Cardiac septum (tissue), 1 donor: ENCODE data around the gene BBS9. TPM values are rescaled to one million over a fixed set of nuclear protein-coding genes. Genes with fewer than 3 reads are reported as not detected.
"Not testable (repeated sequence)": the region's sequence is repeated elsewhere in the genome, so short reads cannot be mapped to it uniquely, and the experiment has no call there.

Source experiments
- DNase-seq: peaks from one replicate; pipeline ENCODE4 v3.0.0-alpha.2; 2020; ENCODE audit warnings: low spot score
- intact Hi-C: fragments of 100-400 bp; cut with DNase I; formaldehyde crosslinking; loops from one replicate; pipeline ENCODE4 v1.14.0; 2022
- total RNA-seq: library from RNA; stranded (reverse); fragmentation: NEBNext Ultra II Directional; extraction: Animal tissue kit (Norgen Biotek cat#: 25700); gene quantifications from one replicate; pipeline ENCODE4 v1.2.1, GENCODE V29; 2021
- donor health status: DM: no; HTN: no; CAD: no.

Gene BBS9
- total RNA-seq, 1 donor from 2014 or later = 8.7 TPM

DNA sequence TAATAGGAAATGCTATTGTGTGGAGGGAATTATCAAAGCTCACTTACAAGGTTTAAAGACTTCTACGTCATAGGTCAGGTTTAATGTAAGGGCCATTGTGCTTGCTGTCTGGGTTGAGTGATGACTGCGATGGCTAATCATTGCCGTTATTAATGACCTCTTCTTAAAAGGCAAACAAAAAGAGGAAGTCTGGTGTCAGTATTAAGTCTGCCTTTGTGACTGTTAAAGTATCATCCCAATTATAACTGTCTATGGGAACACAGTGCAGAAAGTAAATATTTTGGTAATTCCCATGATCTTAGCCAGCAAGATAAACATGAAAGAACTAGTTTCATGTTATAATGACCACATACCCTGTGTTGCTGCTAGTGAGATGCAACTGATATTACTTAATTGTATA, 382.4 kb downstream of the BBS9 start:
- no peak for DNase-seq
- intact Hi-C loops = no loop called here

DNA sequence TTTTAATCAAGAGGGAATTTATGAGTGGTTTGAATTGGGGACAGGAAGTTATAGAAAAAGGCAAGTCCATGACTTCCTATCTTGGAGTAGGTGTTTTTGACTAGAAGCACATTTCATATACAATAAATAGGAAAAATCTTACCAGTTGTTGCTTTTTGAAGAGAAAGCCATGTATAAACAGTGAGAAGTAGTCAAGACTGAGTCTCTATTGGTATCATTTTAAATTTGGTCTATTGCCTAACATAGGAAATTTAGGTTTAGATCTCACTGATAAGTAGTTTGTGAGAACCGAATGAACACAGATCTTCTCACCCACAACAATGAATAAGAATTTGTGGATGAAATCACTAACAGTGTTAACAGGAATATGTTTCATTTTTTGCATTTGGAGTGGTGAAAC, 387.2 kb downstream of the BBS9 start:
- DNase-seq = no peak
- intact Hi-C loops = no loop called here

DNA sequence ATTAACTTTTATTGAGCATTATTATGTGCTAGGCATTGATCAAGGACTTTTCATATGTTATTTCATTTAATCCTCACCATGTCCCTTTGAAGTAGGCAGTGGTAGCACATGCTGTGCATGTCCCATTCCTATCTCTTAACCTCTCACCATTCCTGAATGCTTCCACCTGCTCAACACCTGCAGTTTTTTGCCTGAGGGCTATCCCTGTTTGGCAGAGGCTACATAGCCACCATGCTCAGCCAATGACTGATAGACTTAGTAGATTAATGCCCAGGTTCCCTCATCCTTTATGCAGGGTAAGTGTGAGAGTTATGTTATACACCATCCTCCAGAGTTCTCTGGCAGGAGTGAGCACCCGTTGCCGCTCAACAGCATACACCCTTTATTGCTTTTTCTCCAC, 387.8 kb downstream of the BBS9 start:
- intact Hi-C loops = no loop called here

DNA sequence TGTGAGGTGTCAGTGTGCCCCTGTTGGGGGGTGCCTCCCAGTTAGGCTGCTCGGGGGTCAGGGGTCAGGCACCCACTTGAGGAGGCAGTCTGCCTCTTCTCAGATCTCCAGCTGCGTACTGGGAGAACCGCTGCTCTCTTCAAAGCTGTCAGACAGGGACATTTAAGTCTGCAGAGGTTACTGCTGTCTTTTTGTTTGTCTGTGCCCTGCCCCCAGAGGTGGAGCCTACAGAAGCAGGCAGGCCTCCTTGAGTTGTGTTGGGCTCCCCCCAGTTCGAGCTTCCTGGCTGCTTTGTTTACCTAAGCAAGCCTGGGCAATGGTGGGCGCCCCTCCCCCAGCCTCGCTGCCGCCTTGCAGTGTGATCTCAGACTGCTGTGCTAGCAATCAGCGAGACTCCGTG, 397.6 kb downstream of the BBS9 start:
- DNase-seq, intact Hi-C loops: not testable (repeated sequence)

More for the DNA sequence above, 387.8 kb downstream of the BBS9 start:
- DNase-seq = no peak

DNA sequence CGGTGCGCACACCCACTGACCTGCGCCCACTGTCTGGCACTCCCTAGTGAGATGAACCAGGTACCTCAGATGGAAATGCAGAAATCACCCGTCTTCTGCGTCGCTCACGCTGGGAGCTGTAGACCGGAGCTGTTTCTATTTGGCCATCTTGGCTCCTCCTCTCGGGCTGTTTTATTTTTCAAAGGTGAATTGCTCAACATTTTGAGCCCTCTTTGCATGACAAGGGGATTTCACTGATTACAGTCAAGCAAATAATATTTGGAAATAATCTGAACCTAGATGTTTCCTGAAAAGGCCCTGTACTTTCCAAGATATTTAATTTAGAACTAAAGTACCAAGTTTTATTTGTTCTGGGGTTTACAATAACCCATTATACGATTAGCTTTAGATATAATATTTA, 398.2 kb downstream of the BBS9 start:
- intact Hi-C loops = not testable (repeated sequence)

DNA sequence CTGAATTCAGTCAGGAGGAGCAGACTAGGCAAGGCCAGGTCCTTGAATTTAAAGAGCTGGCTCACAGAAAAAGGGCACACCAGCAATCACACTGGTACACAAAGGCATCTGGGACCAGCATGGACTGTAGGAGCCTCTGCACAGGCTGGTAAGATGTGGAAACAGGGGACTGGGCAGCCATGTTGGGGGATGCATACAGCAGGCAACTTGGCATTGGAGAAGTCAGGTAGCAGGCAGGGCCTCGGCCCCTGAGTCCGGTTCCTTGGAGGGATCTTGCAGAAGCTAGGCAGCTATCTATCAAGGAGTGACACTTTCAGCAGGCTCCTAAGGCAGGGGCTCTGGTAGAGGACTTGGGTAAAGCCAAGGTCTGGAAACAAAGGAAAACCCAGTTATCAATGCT, 399.7 kb downstream of the BBS9 start:
- intact Hi-C loops = no loop called here
- no peak for DNase-seq

More for the DNA sequence above, 398.2 kb downstream of the BBS9 start:
- not testable (repeated sequence) for DNase-seq

DNA sequence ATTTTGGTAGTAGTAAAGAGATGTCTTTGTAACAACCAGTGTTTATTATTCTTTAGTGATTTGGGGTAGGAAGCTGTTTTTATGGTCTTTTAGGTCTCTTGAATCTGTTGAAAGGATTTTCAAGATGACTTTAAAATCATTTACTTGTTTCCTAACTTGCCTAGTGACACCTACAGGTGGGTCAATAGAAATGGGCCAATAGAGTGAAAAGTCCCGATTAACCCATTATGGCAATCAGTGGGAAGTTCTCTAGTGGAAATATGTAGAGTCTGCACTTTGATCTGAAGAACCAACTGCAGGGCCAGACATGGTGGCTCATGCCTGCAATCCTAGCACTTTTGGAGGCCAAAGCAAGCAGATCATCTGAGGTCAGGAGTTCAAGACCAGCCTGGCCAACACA, 401.3 kb downstream of the BBS9 start:
- no peak for DNase-seq
- intact Hi-C loops = no loop called here

DNA sequence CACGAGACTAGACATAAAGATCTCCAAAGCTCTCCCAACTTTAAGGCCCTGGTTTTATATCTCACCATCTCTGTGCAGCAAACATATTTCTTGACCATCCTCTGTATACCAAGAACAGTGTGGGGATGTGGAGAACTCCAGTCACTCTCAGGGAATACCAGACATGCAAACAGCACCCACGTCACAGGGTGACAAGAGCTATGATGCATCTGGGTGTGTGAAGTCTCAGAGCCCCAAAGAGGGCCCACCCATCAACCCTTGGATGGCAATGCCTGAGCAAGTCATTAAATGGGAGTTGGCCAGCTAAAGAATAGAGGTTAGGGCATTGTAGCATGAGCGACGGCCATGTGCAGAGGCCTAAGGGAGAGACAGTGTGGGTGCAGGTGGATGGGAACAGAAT, 402.5 kb downstream of the BBS9 start:
- DNase-seq = no peak
- intact Hi-C loops = no loop called here

DNA sequence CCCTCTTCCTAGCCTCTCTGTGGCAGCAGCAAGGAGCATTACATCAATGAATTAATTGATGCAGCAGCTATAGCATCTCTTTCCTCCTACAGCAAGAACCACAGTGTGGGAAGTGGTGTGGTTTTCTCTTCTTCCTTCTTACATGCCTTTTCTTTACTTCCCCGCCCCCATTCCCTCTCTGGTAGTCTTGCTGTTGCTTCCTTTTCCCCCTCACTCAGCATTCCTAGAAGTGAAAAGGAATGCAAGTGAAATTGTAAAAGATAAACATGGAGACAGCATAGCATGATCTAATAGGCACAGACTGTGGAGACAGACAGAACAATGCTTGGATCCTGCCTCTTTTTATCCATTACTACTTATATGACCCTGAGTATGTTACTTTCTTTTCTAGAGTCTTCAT, 405.5 kb downstream of the BBS9 start:
- intact Hi-C loops = no loop called here
- no peak for DNase-seq

DNA sequence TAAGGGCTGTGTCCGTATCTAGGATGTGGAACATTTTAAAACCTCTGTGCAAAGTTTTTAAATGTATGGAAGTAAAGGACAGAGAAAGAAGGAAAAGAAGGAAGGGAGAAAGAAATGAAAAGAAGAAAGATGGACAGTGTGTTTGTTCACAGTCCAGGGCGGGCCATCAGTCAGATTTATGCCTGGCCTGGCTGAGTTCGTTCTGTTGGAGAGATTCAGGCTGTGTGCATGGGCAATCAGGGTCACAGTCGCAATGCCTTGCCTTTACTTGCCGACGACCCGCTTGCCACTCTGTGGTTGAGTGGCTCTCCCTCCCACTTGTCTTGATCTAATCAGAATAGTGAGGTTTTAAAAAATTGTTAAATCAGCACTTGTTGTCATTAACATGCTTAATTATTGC, 406.6 kb downstream of the BBS9 start:
- no peak for DNase-seq

DNA sequence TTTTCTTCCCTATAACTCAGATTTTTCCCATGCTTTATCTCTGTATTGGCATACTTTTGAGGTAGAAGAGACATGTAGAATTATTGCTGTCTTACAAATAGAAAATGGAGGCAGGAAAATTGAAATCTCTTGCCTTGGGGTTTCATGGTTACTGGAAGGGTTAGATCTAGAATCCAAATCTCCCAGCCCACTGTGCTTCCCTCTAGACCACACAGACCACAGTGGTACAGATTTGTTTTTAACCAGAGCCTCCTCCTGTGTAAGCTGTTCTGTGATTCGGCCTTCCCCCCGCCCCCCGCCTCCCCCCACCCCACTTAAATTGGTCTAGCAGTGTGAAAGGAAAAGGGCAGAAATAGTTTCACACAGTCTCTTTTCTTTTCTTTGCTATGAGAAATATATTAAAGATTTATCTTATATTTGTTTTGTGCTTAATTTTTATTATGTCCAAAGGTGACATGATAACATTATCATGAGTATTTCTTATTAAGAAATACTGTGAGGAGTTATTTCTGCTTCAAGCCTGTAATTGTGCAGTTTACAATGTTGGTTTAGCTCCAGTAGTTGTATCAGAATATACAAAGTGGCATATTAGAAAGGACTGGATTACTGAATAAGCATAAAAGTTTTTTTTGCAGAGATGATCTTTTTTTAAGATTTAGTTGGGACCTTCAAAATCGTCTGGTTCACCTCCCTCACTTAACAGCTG, 407.2 kb downstream of the BBS9 start:
- intact Hi-C loops = no loop called here
- no peak for DNase-seq

More for the DNA sequence above, 406.6 kb downstream of the BBS9 start:
- intact Hi-C loops = no loop called here

DNA sequence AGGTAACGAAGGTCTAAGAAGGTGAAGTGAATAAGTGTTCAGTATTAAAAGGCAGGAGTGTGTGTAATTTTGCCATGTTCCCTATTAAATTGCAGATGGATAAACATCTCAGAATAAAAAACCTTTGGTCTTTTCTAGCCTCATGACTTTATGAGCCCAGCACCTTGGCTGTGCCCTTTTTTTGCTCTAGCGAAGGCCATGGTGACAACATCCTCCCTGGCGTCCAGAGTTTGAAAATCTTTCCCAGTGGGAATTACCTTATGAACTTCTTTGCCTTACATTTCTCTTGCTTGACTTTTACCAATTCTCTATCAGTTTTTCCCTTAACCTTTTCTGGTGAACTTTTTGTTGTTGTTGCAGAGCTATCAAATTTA, 407.7 kb downstream of the BBS9 start:
- intact Hi-C loops = no loop called here
- no peak for DNase-seq

DNA sequence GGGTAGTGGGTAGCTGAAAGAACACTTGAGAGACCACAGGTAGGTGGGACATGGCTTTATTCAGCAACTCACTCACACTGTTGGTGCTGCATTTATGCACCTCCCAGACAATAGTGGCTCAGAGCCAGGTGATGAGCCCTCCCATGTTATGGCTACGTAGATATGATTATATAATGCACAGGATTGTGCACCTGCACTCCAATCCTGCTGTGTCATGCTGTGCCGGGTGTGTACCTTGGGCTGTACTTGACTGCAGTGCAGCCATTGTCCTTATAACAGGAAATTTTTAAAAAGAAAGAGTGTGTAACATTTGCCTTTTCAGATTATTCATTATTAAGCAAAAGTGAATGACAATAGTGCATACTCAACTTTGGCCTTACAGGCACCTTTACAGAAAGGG, 409.8 kb downstream of the BBS9 start:
- no peak for DNase-seq
- intact Hi-C loops = no loop called here

DNA sequence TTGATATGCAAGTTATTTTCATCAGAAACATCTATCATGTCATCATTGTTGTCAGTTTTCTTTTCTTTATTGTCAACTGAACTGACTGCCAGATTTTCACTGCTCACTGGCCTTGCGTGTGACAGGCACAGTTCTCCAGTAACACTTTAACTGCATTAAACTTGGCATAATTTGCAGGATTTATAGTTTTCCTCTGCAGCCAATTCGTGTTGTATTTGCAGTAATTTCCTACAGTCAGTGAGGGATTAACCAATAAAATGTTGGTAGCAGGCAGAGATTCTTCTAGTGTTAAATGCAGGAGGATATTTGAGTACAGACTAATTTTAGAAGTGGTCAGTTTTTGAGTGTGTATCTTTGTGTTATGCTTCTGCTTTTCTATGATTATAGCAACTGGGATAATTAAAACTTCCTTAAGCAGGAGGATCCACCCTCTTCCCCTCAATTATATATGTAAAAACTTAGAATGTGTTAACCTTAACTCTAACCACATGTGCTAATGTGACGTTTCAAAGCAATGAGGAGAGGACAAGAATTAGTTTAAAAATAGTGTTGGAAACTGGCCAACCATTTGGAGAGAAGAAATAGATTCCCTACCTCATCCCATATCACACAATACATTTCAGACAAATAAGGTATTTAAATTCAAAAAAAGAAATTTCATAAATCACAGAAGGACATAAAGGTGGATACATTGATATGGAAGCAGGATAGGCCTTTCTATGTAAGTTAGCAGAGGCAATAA, 410.5 kb downstream of the BBS9 start:
- no peak for DNase-seq
- intact Hi-C loops = no loop called here

DNA sequence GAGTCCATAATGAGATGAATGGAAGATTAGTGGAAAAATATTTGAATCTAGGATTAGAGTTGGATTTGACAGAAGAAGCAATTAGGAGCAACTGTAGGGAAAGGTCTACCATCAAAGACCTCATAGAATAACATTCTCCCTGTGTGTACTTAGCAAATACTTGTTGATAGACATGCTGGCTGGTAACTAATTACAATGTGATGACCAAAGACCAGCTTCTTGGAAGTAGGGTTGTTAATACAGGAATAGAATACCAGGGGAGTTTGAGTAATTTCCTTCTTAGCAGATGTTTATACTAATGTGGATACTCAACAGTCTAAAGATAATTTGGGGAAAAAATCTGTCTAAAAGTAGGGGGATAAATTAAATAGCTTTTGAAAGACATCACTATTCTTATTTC, 418.5 kb downstream of the BBS9 start:
- DNase-seq = no peak
- intact Hi-C loops = no loop called here

DNA sequence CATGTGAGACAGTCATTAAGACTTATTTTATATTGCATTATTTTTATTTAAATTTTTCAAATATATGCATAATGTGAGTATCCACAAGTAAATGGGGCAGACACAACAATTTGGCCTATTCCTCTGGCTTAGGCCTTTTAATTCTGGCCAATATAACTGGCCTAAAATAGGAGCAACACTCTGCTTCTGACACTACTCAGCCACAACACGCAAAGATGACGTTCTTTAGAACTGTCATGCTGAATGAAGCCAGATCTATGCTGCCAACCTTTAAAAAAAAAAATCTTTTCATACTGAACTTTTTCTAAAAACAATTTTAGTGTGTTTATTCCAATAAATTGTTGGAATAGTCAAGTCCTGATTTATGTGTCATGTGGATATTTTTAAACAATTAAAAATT, 421.0 kb downstream of the BBS9 start:
- no peak for DNase-seq
- intact Hi-C loops = no loop called here

DNA sequence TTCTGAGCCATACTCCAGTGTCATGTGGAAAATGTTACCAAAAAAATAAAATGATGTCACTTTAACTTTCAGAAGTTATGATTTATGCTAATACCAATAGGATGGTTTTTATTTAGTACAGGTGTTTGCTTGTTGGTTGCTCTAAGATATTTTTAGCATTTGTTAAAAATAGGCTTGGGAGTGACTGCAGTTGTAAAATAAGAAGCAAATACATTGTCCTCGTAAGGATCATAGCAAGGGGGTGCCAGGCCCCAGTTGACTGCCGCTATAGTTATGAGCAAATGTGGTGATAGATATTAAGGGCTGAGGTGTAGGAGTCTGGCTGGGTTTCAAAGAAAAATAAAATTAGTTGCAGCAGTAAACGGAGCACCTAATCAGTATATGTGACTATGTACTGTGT, 421.6 kb downstream of the BBS9 start:
- intact Hi-C loops = no loop called here
- no peak for DNase-seq

DNA sequence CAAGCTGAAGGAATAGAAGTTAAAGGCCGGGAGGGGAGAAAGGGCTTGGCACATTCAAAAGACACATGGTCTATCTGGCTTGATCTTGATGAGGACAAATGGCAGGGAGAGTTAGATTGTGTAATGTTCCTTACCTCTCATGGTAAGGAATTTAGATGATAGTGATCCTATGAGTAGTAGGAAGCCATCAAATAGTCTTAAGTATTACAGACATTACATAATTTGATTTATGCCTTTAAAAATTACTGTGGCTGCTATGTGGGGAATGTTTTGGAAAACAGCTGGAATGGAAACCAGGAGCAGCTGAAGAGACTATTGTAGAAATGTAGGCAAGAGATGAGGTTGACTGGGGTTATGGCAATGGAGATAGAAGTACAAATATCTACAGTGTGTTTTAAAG, 424.7 kb downstream of the BBS9 start:
- DNase-seq = no peak
- intact Hi-C loops = no loop called here

DNA sequence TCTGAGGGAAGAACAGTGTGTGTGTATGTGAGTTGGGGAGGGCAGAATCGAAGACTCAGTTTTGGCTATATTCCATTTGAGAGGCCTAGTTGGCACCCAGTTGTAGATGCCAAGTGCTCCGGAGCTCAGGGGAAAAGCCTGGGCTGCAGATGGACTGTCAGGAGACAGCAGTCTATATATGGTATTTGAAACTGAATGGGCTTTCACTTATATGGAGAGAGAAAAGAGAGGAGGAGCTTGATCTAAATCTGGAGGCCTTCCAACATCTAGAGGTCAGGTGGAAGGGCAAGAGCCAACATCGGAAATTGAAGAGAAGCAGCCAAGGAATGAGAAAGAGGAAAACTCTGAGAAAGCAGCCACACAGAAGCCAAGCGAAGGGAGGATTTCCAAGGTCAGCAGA, 425.2 kb downstream of the BBS9 start:
- intact Hi-C loops = no loop called here
- DNase-seq = no peak

DNA sequence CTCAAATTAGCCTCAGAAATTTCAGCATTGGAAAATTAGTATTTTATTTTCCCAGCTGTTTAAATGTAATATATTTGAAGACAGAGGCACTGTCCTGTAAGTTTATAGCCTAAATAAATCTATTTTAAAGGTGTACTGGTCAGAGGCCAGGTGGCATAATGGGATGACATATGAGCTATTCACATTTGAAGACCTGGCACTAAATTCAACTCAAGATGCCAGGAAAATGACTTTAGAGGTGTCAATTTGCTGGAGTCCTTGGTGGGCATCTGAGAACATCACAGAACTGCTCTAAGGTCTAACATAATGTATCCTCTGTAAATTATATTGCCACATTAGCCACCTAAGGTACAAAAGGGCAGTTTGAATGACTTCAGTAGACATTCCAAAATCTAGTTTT, 427.1 kb downstream of the BBS9 start:
- intact Hi-C loops = no loop called here

DNA sequence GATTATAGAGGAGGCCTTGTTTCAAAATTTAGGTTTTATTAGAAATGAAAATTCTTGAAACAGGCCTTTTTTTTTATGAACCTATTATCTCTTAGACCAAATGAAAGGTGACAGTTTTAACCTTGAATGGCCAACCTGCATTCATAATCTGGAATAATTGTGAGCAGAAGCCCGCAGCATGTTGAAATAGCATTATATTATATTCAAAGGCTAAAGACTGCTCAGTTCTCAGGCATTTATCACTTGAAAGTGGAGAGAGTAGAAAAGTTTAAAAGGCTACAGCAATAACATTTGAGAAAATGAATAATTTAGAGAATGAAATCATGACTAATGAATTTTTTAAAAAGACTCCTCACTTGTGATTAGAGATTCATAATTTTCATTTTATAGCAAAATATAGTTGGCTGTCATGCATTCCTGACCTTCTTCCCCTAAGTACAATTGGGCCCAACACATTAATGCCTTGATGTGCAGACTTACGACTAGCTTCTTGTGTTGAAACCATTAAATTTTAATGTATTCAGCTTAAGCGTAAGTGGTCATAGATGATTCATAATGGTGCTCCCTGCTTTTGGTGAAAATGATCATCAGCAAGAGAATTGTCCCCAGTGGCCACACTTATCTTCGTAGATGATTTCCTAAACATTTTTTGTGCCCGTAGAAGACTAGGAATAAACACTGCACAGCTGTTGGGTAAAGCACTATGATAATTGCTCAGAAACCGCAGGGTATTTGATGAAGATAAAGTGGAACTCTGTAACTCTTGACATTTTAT, 429.4 kb downstream of the BBS9 start:
- DNase-seq = no peak
- intact Hi-C loops = no loop called here

More for the DNA sequence above, 427.1 kb downstream of the BBS9 start:
- no peak for DNase-seq
